Neural cell (in vitro differentiated cells): ENCODE measurements around the gene CEP85L. TPM values are rescaled to one million over a fixed set of nuclear protein-coding genes. Genes with fewer than 3 reads are reported as not detected.

Experiments
- H2AFZ ChIP-seq: fragments of 200-600, 300-800 bp; sonication (generic), shearing (Covaris generic); 2 replicates; pipeline ENCODE4 v1.6.0; 2014; ENCODE audit warnings: low read depth, mild to moderate bottlenecking, antibody characterized with exemption, low read length, moderate library complexity
- H3F3A ChIP-seq: fragments of 200-600 bp; shearing (Covaris generic); 2 replicates; pipeline ENCODE4 v1.6.1; 2016; ENCODE audit warnings: mild to moderate bottlenecking, moderate library complexity, mixed read lengths, antibody characterized with exemption, low read length; ENCODE audit not compliant: insufficient read depth, poor library complexity, severe bottlenecking
- H3K27ac ChIP-seq: fragments of 200-600, 300-800 bp; sonication (generic), shearing (Covaris generic); 2 replicates; pipeline ENCODE4 v1.5.1; 2014; ENCODE audit warnings: mild to moderate bottlenecking, low read length, moderate library complexity
- H3K27me3 ChIP-seq: fragments of 300-800, 200-600 bp; sonication (generic), shearing (Covaris generic); 2 replicates; pipeline ENCODE4 v1.6.0; 2014; ENCODE audit warnings: mild to moderate bottlenecking, low read depth, low read length, moderate library complexity; ENCODE audit not compliant: insufficient read depth
- H3K36me3 ChIP-seq: fragments of 300-800, 200-600 bp; sonication (generic), shearing (Covaris generic); 2 replicates; pipeline ENCODE4 v1.5.1; 2014; ENCODE audit warnings: mild to moderate bottlenecking, antibody characterized with exemption, low read length, moderate library complexity; ENCODE audit not compliant: insufficient read depth
- H3K4me2 ChIP-seq: fragments of 300-800, 200-600 bp; sonication (generic), shearing (Covaris generic); 2 replicates; pipeline ENCODE4 v1.6.0; 2014; ENCODE audit warnings: mild to moderate bottlenecking, low read length
- H3K4me3 ChIP-seq: fragments of 300-800, 200-600 bp; sonication (generic), shearing (Covaris generic); 2 replicates; pipeline ENCODE4 v1.5.1; 2014; ENCODE audit warnings: mild to moderate bottlenecking, low read length, moderate library complexity
- H3K79me2 ChIP-seq: fragments of 200-600 bp; shearing (Covaris generic); replicated peaks from 2 replicates; pipeline ENCODE4 v1.6.0; 2014; ENCODE audit warnings: mild to moderate bottlenecking, low read length, moderate library complexity; ENCODE audit not compliant: insufficient read depth
- H3K9ac ChIP-seq: fragments of 300-800, 200-600 bp; sonication (generic), shearing (Covaris generic); 2 replicates; pipeline ENCODE4 v1.6.1; 2016; ENCODE audit warnings: mild to moderate bottlenecking, low read length, mixed read lengths
- H3K9me2 ChIP-seq: fragments of 200-600 bp; shearing (Covaris generic); 2 replicates; pipeline ENCODE4 v1.6.1; 2016; ENCODE audit warnings: mild to moderate bottlenecking, low read length, mixed read lengths; ENCODE audit not compliant: insufficient read depth
- H3K9me3 ChIP-seq: fragments of 200-600, 300-800 bp; sonication (generic), shearing (Covaris generic); 2 replicates; pipeline ENCODE4 v1.6.1; 2016; ENCODE audit warnings: mild to moderate bottlenecking, mixed run types, low read length, moderate library complexity, mixed read lengths
- H4K20me1 ChIP-seq: fragments of 200-600 bp; shearing (Covaris generic); 2 replicates; pipeline ENCODE4 v1.6.1; 2016; ENCODE audit warnings: mild to moderate bottlenecking, mixed run types; ENCODE audit not compliant: insufficient read depth
- EP300 ChIP-seq: fragments of 450-650 bp; conservative IDR thresholded peaks from 2 replicates; pipeline ENCODE4 v1.6.1; 2014; ENCODE audit warnings: antibody characterized with exemption, mild to moderate bottlenecking, moderate library complexity; ENCODE audit not compliant: poor library complexity, severe bottlenecking
- EZH2 ChIP-seq: fragments of 200-600, 300-800 bp; shearing (Covaris generic), sonication (generic); IDR thresholded peaks from 2 replicates; pipeline ENCODE4 v1.6.1; 2014; ENCODE audit warnings: antibody characterized with exemption, low read length, borderline replicate concordance, mild to moderate bottlenecking; ENCODE audit not compliant: insufficient read depth, poor library complexity, severe bottlenecking
- MXI1 ChIP-seq: fragments of 450-650 bp; conservative IDR thresholded peaks from 2 replicates; pipeline ENCODE4 v1.6.1; 2014; ENCODE audit warnings: antibody characterized with exemption, mild to moderate bottlenecking; ENCODE audit not compliant: poor library complexity, severe bottlenecking
- POLR2AphosphoS5 ChIP-seq: IDR thresholded peaks from 2 replicates; pipeline ENCODE4 v1.6.1; 2012
- RAD21 ChIP-seq: fragments of 450-650 bp; conservative IDR thresholded peaks from 2 replicates; pipeline ENCODE4 v1.6.1; 2014; ENCODE audit warnings: antibody characterized with exemption, mild to moderate bottlenecking, moderate library complexity
- SMC3 ChIP-seq: fragments of 450-650 bp; conservative IDR thresholded peaks from 2 replicates; pipeline ENCODE4 v1.6.1; 2014; ENCODE audit warnings: antibody characterized with exemption, mild to moderate bottlenecking, moderate library complexity; ENCODE audit not compliant: poor library complexity
- TAF1 ChIP-seq: IDR thresholded peaks from 2 replicates; pipeline ENCODE4 v1.6.1; 2012; ENCODE audit warnings: low read depth
- polyA plus RNA-seq: library from polyadenylated mRNA; depleted of rRNA; stranded (reverse); fragments of >200 nt; gene quantifications from 2 replicates; pipeline ENCODE4 v1.2.3, GENCODE V29; 2014
- TF ChIP-seq, protein P1 (sequence below): fragments of 450-650 bp; IDR thresholded peaks from 2 replicates; pipeline ENCODE4 v1.5.1; 2014; ENCODE audit warnings: antibody characterized with exemption, mild to moderate bottlenecking, moderate library complexity; ENCODE audit not compliant: poor library complexity, severe bottlenecking
- TF ChIP-seq, protein P2 (sequence below): IDR thresholded peaks from 2 replicates; pipeline ENCODE4 v1.6.1; 2012; ENCODE audit warnings: borderline replicate concordance

Gene CEP85L
- polyA plus RNA-seq, 1 donor from 2014 or later: 17.0 TPM

DNA sequence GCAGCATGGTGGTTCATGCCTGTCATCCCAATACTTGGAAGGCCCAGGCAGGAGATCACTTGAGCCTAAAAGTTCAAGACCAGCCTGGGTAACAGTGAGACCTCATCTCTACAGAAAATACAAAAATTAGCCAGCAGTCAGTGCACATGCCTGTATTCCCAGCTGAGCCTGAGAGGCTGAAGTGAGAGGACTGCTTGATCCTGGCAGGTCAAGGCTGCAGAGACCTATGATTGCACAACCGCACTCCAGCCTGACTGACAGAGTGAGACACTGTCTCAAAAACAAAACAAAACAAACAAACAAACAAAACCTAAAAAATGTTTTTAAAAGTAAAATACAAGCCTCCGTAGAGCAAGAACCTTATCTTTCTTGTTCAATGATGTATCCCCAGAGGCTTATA is 6.0 kb downstream of the CEP85L start:
- Histone ChIP-seq H3K9ac (no peak overlapping the region), H3K4me3 (no peak overlapping the region), H3F3A (no peaks in the 10 kb centered on the region), H3K27ac (no peak overlapping the region), H3K27me3 (no peaks in the 10 kb centered on the region), H3K9me3 (no peaks in the 10 kb centered on the region), H3K9me2 (no peaks in the 10 kb centered on the region), H3K36me3 (no peaks in the 10 kb centered on the region), H4K20me1 (no peaks in the 10 kb centered on the region), H2AFZ (no peak overlapping the region), H3K4me2 (no peak overlapping the region), H3K79me2 (peaks cover 57% of the 10 kb centered on the region)
- TF ChIP-seq TAF1 (no peak), SMC3 (no peak), MXI1 (no peak), EZH2 (no peak), RAD21 (no peak), POLR2AphosphoS5 (no peak), EP300 (no peak)
- TF ChIP-seq, protein P1, sequence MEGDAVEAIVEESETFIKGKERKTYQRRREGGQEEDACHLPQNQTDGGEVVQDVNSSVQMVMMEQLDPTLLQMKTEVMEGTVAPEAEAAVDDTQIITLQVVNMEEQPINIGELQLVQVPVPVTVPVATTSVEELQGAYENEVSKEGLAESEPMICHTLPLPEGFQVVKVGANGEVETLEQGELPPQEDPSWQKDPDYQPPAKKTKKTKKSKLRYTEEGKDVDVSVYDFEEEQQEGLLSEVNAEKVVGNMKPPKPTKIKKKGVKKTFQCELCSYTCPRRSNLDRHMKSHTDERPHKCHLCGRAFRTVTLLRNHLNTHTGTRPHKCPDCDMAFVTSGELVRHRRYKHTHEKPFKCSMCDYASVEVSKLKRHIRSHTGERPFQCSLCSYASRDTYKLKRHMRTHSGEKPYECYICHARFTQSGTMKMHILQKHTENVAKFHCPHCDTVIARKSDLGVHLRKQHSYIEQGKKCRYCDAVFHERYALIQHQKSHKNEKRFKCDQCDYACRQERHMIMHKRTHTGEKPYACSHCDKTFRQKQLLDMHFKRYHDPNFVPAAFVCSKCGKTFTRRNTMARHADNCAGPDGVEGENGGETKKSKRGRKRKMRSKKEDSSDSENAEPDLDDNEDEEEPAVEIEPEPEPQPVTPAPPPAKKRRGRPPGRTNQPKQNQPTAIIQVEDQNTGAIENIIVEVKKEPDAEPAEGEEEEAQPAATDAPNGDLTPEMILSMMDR: no peak
- TF ChIP-seq, protein P2, sequence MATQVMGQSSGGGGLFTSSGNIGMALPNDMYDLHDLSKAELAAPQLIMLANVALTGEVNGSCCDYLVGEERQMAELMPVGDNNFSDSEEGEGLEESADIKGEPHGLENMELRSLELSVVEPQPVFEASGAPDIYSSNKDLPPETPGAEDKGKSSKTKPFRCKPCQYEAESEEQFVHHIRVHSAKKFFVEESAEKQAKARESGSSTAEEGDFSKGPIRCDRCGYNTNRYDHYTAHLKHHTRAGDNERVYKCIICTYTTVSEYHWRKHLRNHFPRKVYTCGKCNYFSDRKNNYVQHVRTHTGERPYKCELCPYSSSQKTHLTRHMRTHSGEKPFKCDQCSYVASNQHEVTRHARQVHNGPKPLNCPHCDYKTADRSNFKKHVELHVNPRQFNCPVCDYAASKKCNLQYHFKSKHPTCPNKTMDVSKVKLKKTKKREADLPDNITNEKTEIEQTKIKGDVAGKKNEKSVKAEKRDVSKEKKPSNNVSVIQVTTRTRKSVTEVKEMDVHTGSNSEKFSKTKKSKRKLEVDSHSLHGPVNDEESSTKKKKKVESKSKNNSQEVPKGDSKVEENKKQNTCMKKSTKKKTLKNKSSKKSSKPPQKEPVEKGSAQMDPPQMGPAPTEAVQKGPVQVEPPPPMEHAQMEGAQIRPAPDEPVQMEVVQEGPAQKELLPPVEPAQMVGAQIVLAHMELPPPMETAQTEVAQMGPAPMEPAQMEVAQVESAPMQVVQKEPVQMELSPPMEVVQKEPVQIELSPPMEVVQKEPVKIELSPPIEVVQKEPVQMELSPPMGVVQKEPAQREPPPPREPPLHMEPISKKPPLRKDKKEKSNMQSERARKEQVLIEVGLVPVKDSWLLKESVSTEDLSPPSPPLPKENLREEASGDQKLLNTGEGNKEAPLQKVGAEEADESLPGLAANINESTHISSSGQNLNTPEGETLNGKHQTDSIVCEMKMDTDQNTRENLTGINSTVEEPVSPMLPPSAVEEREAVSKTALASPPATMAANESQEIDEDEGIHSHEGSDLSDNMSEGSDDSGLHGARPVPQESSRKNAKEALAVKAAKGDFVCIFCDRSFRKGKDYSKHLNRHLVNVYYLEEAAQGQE: no peak

DNA sequence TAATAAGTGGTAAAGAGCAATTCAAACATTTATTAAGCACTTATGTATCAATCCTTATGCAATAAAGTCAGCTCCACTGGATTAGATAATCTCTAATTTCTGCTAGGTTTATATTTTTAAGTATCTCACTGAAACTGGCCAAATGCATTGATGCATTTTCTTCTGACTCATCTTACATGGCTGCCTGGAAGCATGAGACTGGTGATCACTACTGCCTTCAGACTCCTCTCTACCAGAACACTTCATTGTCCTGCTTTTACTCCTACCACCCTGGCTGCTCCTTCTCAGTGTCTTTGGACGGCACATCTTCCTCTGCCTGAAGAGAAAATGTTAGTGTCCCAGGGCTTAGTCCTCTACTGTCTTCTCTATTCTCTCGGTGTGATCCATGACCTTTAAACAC is 7.4 kb downstream of the CEP85L start:
- Histone ChIP-seq H3K9me2 (no peaks in the 10 kb centered on the region), H3K9ac (no peak overlapping the region), H3K4me3 (no peak overlapping the region), H3K27me3 (no peaks in the 10 kb centered on the region), H4K20me1 (no peaks in the 10 kb centered on the region), H3F3A (no peaks in the 10 kb centered on the region), H3K27ac (no peak overlapping the region), H3K36me3 (no peaks in the 10 kb centered on the region), H3K79me2 (peaks cover 51% of the 10 kb centered on the region), H3K4me2 (no peak overlapping the region), H3K9me3 (no peaks in the 10 kb centered on the region), H2AFZ (no peak overlapping the region)
- no peak for TF ChIP-seq TAF1
- TF ChIP-seq SMC3: no peak
- TF ChIP-seq MXI1: no peak
- TF ChIP-seq RAD21: no peak
- TF ChIP-seq POLR2AphosphoS5: no peak
- TF ChIP-seq, protein P2: no peak
- TF ChIP-seq EZH2: no peak
- TF ChIP-seq EP300: no peak
- TF ChIP-seq, protein P1: no peak
